ENCODE results near the gene ASPSCR1. TPM values are rescaled to one million over a fixed set of nuclear protein-coding genes. Genes with fewer than 3 reads are reported as not detected.

The ASPSCR1 gene
- total RNA-seq, 1 donor from 2014 or later: 27.5 TPM

DNA sequence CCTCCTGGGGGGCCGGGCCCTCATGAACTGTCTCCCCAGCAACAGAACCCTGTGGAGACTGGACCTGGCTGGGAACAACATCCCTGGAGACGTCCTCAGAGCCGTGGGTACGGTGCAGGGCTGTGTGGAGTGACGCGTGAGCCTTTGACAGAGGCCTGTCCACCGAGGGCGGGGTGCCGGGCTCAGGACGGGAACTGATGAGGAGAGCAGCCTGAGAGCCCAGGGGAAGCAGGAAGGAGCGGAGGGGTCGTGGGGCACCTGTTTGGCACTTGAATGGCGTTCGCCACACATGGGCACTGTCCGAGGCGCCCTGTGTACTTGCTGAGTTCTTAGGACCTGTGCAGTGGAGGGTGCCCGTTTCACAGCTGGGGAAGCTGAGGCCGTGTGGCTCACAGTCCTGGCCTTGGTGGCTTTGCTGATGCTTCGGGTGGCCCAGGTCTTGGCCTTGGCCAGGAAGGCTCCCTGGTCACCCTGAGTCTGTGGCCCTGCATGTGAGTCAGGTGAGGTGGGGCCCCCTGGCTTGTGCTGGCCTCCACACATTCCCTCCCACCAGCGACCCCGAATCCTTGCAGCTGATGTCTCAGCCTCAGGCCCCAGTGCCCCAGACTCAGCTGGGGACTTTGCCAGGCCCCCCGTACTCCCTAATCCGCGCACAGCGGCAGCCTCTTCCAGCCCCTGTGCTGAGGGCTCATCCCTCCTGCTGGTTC lies 48.1 kb downstream of the ASPSCR1 start:
- TF ChIP-seq, protein P1, sequence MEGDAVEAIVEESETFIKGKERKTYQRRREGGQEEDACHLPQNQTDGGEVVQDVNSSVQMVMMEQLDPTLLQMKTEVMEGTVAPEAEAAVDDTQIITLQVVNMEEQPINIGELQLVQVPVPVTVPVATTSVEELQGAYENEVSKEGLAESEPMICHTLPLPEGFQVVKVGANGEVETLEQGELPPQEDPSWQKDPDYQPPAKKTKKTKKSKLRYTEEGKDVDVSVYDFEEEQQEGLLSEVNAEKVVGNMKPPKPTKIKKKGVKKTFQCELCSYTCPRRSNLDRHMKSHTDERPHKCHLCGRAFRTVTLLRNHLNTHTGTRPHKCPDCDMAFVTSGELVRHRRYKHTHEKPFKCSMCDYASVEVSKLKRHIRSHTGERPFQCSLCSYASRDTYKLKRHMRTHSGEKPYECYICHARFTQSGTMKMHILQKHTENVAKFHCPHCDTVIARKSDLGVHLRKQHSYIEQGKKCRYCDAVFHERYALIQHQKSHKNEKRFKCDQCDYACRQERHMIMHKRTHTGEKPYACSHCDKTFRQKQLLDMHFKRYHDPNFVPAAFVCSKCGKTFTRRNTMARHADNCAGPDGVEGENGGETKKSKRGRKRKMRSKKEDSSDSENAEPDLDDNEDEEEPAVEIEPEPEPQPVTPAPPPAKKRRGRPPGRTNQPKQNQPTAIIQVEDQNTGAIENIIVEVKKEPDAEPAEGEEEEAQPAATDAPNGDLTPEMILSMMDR (IDR thresholded peaks at IDR 0.05; ENCODE audit: borderline replicate concordance): no peak
- peaks cover 51% of the 10 kb centered on the region for H3K4me1 ChIP-seq
- intact Hi-C loops (cut with micrococcal nuclease): no loop called here
- H3K27ac ChIP-seq (replicated peaks): no peak overlapping the region
- H3K36me3 ChIP-seq: no peaks in the 10 kb centered on the region
- no peaks in the 10 kb centered on the region for H3K27me3 ChIP-seq (ENCODE audit: low read depth)
- H3K9me3 ChIP-seq (replicated peaks): no peaks in the 10 kb centered on the region
- DNase-seq: no peak
- H3K4me3 ChIP-seq: no peak overlapping the region

DNA sequence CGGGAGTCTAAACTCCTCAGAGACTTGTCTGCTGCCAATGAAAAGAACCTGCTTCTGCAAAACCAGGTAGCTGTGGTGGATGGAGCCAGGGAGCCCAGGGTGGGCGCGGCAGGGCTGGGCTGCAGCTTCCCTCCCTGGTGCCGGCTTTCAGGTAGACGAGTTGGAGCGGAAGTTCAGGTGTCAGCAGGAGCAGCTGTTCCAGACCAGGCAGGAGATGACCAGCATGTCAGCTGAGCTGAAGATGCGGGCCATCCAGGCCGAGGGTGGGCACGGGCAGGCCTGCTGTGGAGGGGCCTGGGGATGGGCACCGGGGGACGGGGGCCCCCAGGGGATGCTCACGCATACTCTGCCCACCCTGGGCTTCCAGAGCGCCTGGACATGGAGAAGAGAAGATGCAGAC lies 50.8 kb downstream of the ASPSCR1 start:
- H3K9me3 ChIP-seq (replicated peaks): no peaks in the 10 kb centered on the region
- intact Hi-C loops (cut with micrococcal nuclease): no loop called here
- no peaks in the 10 kb centered on the region for H3K36me3 ChIP-seq

DNA sequence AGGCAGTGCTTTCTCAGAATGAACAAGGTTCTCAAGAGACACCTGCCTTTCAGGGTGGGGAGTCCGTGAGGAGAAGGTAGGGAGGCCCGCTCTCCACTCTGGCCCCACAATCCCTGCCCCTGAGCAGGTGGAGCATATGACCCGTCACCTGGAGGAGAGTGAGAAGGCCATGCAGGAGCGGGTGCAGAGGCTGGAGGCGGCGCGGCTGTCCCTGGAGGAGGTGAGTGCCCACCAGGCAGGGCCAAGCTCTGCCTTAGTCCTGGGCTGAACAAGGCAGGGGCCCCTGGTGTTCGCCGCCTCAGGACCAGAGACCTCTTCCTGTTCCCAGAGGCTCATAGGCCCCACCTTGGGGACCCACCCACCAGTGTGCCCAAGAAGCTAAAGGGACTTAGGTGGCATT lies 51.5 kb downstream of the ASPSCR1 start:
- TF ChIP-seq, protein P1 (IDR thresholded peaks at IDR 0.05; ENCODE audit: borderline replicate concordance): no peak
- no peak overlapping the region for H3K27ac ChIP-seq (replicated peaks)
- DNase-seq: no peak

More for the DNA sequence above, 50.8 kb downstream of the ASPSCR1 start:
- no peak overlapping the region for H3K4me3 ChIP-seq
- peaks cover 42% of the 10 kb centered on the region for H3K4me1 ChIP-seq
- no peak overlapping the region for H3K27ac ChIP-seq (replicated peaks)
- DNase-seq: no peak
- TF ChIP-seq, protein P1 (IDR thresholded peaks at IDR 0.05; ENCODE audit: borderline replicate concordance): no peak
- peaks cover 9% of the 10 kb centered on the region for H3K27me3 ChIP-seq (ENCODE audit: low read depth)

DNA sequence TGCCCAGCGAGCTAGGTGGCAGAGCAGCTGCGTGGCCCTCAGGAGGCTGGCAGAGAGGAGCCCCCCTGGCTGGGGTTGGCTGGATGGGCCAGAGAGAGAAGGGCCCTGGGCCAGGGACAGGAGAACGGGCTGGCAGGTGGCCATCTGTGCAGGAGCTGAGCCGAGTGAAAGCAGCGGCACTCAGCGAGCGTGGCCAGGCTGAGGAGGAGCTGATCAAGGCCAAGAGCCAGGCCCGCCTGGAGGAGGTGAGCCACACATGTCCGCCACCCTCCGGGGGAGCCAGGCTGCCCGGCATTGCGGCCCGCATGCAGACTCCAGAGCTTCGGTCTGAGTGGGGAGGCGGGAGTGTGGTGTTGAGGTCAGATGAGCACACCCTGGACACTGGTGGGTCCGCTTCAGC lies 52.0 kb downstream of the ASPSCR1 start:
- H3K27me3 ChIP-seq (ENCODE audit: low read depth): peaks cover 9% of the 10 kb centered on the region
- TF ChIP-seq, protein P1 (IDR thresholded peaks at IDR 0.05; ENCODE audit: borderline replicate concordance): no peak
- H3K4me3 ChIP-seq: no peak overlapping the region
- H3K27ac ChIP-seq (replicated peaks): peak overlapping the region; percentile 12
- intact Hi-C loops (cut with micrococcal nuclease): no loop called here
- no peaks in the 10 kb centered on the region for H3K9me3 ChIP-seq (replicated peaks)
- H3K4me1 ChIP-seq: peaks cover 31% of the 10 kb centered on the region
- H3K36me3 ChIP-seq: no peaks in the 10 kb centered on the region
- peak; percentile 50 for DNase-seq

More for the DNA sequence above, 51.5 kb downstream of the ASPSCR1 start:
- Histone ChIP-seq H3K4me1 (peaks cover 35% of the 10 kb centered on the region), H3K9me3 (replicated peaks) (no peaks in the 10 kb centered on the region), H3K4me3 (no peak overlapping the region), H3K36me3 (no peaks in the 10 kb centered on the region), H3K27me3 (ENCODE audit: low read depth) (peaks cover 9% of the 10 kb centered on the region)
- intact Hi-C loops (cut with micrococcal nuclease): no loop called here

DNA sequence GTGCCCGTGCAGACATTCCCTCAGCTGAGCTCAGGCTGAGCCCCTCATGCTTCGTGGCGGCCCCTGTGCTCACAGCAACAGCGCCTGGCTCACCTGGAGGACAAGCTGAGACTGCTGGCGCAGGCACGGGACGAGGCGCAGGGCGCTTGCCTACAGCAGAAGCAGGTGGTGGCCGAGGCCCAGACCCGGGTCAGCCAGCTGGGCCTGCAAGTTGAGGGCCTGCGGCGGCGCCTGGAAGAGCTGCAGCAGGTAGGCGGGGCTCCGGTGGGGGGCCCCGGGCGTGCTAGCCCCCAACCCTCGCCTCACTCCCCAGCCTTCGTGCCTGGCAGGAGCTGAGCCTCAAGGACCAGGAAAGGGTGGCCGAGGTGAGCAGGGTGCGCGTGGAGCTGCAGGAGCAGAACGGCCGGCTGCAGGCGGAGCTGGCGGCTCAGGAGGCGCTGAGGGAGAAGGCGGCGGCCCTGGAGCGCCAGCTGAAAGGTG lies 52.6 kb downstream of the ASPSCR1 start:
- Histone ChIP-seq H3K4me3 (peak overlapping the region; percentile 68), H3K36me3 (no peaks in the 10 kb centered on the region), H3K27ac (replicated peaks) (no peak overlapping the region), H3K4me1 (peaks cover 30% of the 10 kb centered on the region), H3K9me3 (replicated peaks) (no peaks in the 10 kb centered on the region), H3K27me3 (ENCODE audit: low read depth) (peaks cover 9% of the 10 kb centered on the region)
- DNase-seq: no peak
- TF ChIP-seq, protein P1 (IDR thresholded peaks at IDR 0.05; ENCODE audit: borderline replicate concordance): no peak
- intact Hi-C loops (cut with micrococcal nuclease): loop anchor here (5.0 kb wide), 1 partner anchor 117 kb away; no protein-coding TSS in a partner anchor

Measured in left ventricle myocardium inferior (tissue), 1 donor.